Stimulated activated CD8-positive, alpha-beta memory T cell treated with anti-CD3 and anti-CD28 coated beads, Interleukin-12 subunit alpha, Interleukin-12 subunit beta, amount 100 ng/mL, for 24 hours (primary cell): ENCODE data around the gene CPB1.

ENCODE experiments used
- DNase-seq: peaks from one replicate; pipeline ENCODE4 v3.0.0-alpha.2; 2020; ENCODE audit errors: extremely low read depth

The CPB1 gene

GRCh38 chr3:148882288-148882687 is 54.7 kb downstream of the CPB1 start:
- DNase-seq, result no peak

GRCh38 chr3:148883163-148883562 is 55.6 kb downstream of the CPB1 start:
- no peak for DNase-seq

GRCh38 chr3:148884261-148884660 is 56.6 kb downstream of the CPB1 start:
- no peak for DNase-seq

- DNase-seq, result no peak
Observed at GRCh38 chr3:148889828-148890227, 62.2 kb downstream of the CPB1 start.

GRCh38 chr3:148896062-148896461 is 68.5 kb downstream of the CPB1 start:
- DNase-seq, result no peak

- DNase-seq, result no peak
Observed at GRCh38 chr3:148901987-148902791, 74.6 kb downstream of the CPB1 start.

- DNase-seq, result no peak
Observed at GRCh38 chr3:148903022-148903442, 75.4 kb downstream of the CPB1 start.

- no peak for DNase-seq
Observed at GRCh38 chr3:148903941-148904340, 76.3 kb downstream of the CPB1 start.

GRCh38 chr3:148906667-148907066 is 79.1 kb downstream of the CPB1 start:
- no peak for DNase-seq
